HG03108 (cell line): ENCODE data around the gene HMX3.

Source experiments
- ATAC-seq: cut with Tn5 transposase; IDR thresholded peaks from one replicate; pipeline ENCODE4 v1.9.1; 2021; ENCODE audit warnings: moderate library complexity; ENCODE audit not compliant: unreplicated experiment

The HMX3 gene

GRCh38 chr10:123147635-123148413 lies 12.1 kb downstream of the HMX3 start, which contains the start of gene HMX2:
TSS of gene HMX2 (plus strand) at chr10:123148136. CDS start at chr10:123148379, 243 bp downstream.
- ATAC-seq: no peak

GRCh38 chr10:123148414-123149161 lies 12.8 kb downstream of the HMX3 start:
- no peak for ATAC-seq

GRCh38 chr10:123149162-123149567 lies 13.4 kb downstream of the HMX3 start:
- ATAC-seq: no peak

GRCh38 chr10:123149568-123150270 lies 13.9 kb downstream of the HMX3 start:
- no peak for ATAC-seq

GRCh38 chr10:123150271-123150985 lies 14.7 kb downstream of the HMX3 start:
- ATAC-seq: no peak

GRCh38 chr10:123150986-123151736 lies 15.4 kb downstream of the HMX3 start:
- ATAC-seq: no peak

- no peak for ATAC-seq
Observed at GRCh38 chr10:123151737-123152135, 16.0 kb downstream of the HMX3 start.

- ATAC-seq: no peak
Observed at GRCh38 chr10:123153486-123154091, 17.8 kb downstream of the HMX3 start.

GRCh38 chr10:123154092-123154710 lies 18.4 kb downstream of the HMX3 start, which contains the start of gene BUB3:
TSS of gene BUB3 (plus strand) at chr10:123154402. CDS start at chr10:123154918, 516 bp downstream.
- ATAC-seq: peak; percentile 92

- ATAC-seq: peak; percentile 36
Observed at GRCh38 chr10:123154711-123155505, 19.1 kb downstream of the HMX3 start.

- no peak for ATAC-seq
Observed at GRCh38 chr10:123156078-123156477, 20.3 kb downstream of the HMX3 start.

GRCh38 chr10:123157210-123157609 lies 21.4 kb downstream of the HMX3 start:
- no peak for ATAC-seq

GRCh38 chr10:123158682-123159081 lies 22.9 kb downstream of the HMX3 start:
- ATAC-seq: no peak

GRCh38 chr10:123160311-123160980 lies 24.7 kb downstream of the HMX3 start:
- no peak for ATAC-seq

- ATAC-seq: no peak
Observed at GRCh38 chr10:123164319-123164718, 28.5 kb downstream of the HMX3 start.

GRCh38 chr10:123165445-123166072 lies 29.8 kb downstream of the HMX3 start:
- ATAC-seq: no peak

- no peak for ATAC-seq
Observed at GRCh38 chr10:123166618-123167017, 30.8 kb downstream of the HMX3 start.
